WTC11 (cell line): Measurements from ENCODE around the gene FBXL7. TPM values are rescaled to one million over a fixed set of nuclear protein-coding genes. Genes with fewer than 3 reads are reported as not detected.
A peak's percentile ranks its signal among the peaks of the same experiment; 100 is the strongest.

Experiments used
- ATAC-seq: fragments of 200-7000 bp; cut with Tn5 transposase; 2 replicates; pipeline ENCODE4 v1.10.0; 2021; ENCODE audit warnings: mild to moderate bottlenecking, moderate library complexity
- CTCF ChIA-PET: fragments of 300-600 bp; sonication (Branson Sonifier 250); formaldehyde crosslinking; loops from one replicate; lab custom pipeline; 2021; ENCODE audit warnings: antibody characterized with exemption; lab: Charles Lee
- POLR2A ChIA-PET: fragments of 350-600 bp; sonication (Branson Sonifier 250); formaldehyde crosslinking; loops from one replicate; lab custom pipeline; 2021; ENCODE audit warnings: antibody characterized with exemption; lab: Charles Lee
- DNase-seq: peaks from one replicate; pipeline ENCODE4 v3.0.0; 2021; ENCODE audit warnings: low spot score
- H3K27ac Mint-ChIP-seq: 2 replicates; pipeline ENCODE4 v1.8.0; 2021; ENCODE audit warnings: mixed read lengths
- H3K27me3 Mint-ChIP-seq: 2 replicates; pipeline ENCODE4 v1.8.0; 2021; ENCODE audit warnings: low read depth, mild to moderate bottlenecking, moderate library complexity, mixed read lengths
- H3K36me3 Mint-ChIP-seq: 2 replicates; pipeline ENCODE4 v1.8.0; 2021; ENCODE audit warnings: mixed read lengths
- H3K4me1 Mint-ChIP-seq: 2 replicates; pipeline ENCODE4 v1.8.0; 2022; ENCODE audit warnings: mixed read lengths
- H3K4me3 Mint-ChIP-seq: 2 replicates; pipeline ENCODE4 v1.8.0; 2021; ENCODE audit warnings: mild to moderate bottlenecking, moderate library complexity, mixed read lengths
- H3K9me3 Mint-ChIP-seq: 2 replicates; pipeline ENCODE4 v1.8.0; 2021; ENCODE audit warnings: mixed read lengths
- ELF4 ChIP-seq: sonication (generic); formaldehyde crosslinking; IDR thresholded peaks from 2 replicates; pipeline ENCODE4 v1.8.1; 2022; ENCODE audit warnings: low read depth, mild to moderate bottlenecking, moderate library complexity, missing genetic modification reagents
- EMX1 ChIP-seq: fragments of 250-450 bp; sonication (Bioruptor Pico); IDR thresholded peaks from 2 replicates; pipeline ENCODE4 v1.8.0; 2021; ENCODE audit warnings: mild to moderate bottlenecking
- HMGA2 ChIP-seq: fragments of 250-450 bp; sonication (Bioruptor Pico); IDR thresholded peaks from 2 replicates; pipeline ENCODE4 v1.4.0; 2021; ENCODE audit warnings: mild to moderate bottlenecking, moderate library complexity
- PRDM15 ChIP-seq: sonication (generic); formaldehyde crosslinking; IDR thresholded peaks from 2 replicates; pipeline ENCODE4 v1.8.0; 2022; ENCODE audit warnings: missing genetic modification reagents
- RORB ChIP-seq: fragments of 250-450 bp; sonication (Bioruptor Pico); IDR thresholded peaks from 2 replicates; pipeline ENCODE4 v1.9.0; 2021; ENCODE audit warnings: mild to moderate bottlenecking
- SP1 ChIP-seq: sonication (generic); formaldehyde crosslinking; conservative IDR thresholded peaks from 2 replicates; pipeline ENCODE4 v1.8.1; 2022; ENCODE audit warnings: missing genetic modification reagents
- TCF7 ChIP-seq: sonication (generic); formaldehyde crosslinking; IDR thresholded peaks from 2 replicates; pipeline ENCODE4 v1.8.0; 2022; ENCODE audit warnings: mild to moderate bottlenecking, low read depth, missing genetic modification reagents, moderate library complexity
- TEAD4 ChIP-seq: sonication (generic); formaldehyde crosslinking; IDR thresholded peaks from 2 replicates; pipeline ENCODE4 v1.8.0; 2022; ENCODE audit warnings: mild to moderate bottlenecking, missing genetic modification reagents
- ZNF219 ChIP-seq: sonication (generic); formaldehyde crosslinking; IDR thresholded peaks from 2 replicates; pipeline ENCODE4 v1.8.0; 2023; ENCODE audit warnings: missing genetic modification reagents, mild to moderate bottlenecking, borderline replicate concordance
- ZNF263 ChIP-seq: sonication (generic); formaldehyde crosslinking; IDR thresholded peaks from 2 replicates; pipeline ENCODE4 v1.8.1; 2022; ENCODE audit warnings: low read depth, mild to moderate bottlenecking, moderate library complexity, missing genetic modification reagents
- ZNF281 ChIP-seq: sonication (generic); formaldehyde crosslinking; IDR thresholded peaks from 2 replicates; pipeline ENCODE4 v1.8.0; 2023; ENCODE audit warnings: mild to moderate bottlenecking, missing genetic modification reagents
- total RNA-seq: library from RNA; stranded (reverse); gene quantifications from 3 replicates; pipeline ENCODE4 v1.2.3, GENCODE V29; 2021
- TF ChIP-seq, protein P1 (sequence below): sonication (generic); formaldehyde crosslinking; IDR thresholded peaks from 2 replicates; pipeline ENCODE4 v1.8.1; 2023; ENCODE audit warnings: mild to moderate bottlenecking, missing genetic modification reagents, moderate library complexity
- TF ChIP-seq, protein P2 (sequence below): sonication (generic); formaldehyde crosslinking; IDR thresholded peaks from 2 replicates; pipeline ENCODE4 v1.8.1; 2023; ENCODE audit warnings: mild to moderate bottlenecking, missing genetic modification reagents
- TF ChIP-seq, protein P3 (sequence below): sonication (generic); formaldehyde crosslinking; IDR thresholded peaks from 2 replicates; pipeline ENCODE4 v1.8.1; 2022; ENCODE audit warnings: low read depth, missing genetic modification reagents, borderline replicate concordance
- TF ChIP-seq, protein P4 (sequence below): fragments of 250-450 bp; sonication (Bioruptor Pico); IDR thresholded peaks from 2 replicates; pipeline ENCODE4 v1.9.0; 2021; ENCODE audit warnings: moderate library complexity, mild to moderate bottlenecking, inconsistent platforms, borderline replicate concordance

The FBXL7 gene
- total RNA-seq, 1 experiment from 2014 or later: 13.8 TPM

DNA sequence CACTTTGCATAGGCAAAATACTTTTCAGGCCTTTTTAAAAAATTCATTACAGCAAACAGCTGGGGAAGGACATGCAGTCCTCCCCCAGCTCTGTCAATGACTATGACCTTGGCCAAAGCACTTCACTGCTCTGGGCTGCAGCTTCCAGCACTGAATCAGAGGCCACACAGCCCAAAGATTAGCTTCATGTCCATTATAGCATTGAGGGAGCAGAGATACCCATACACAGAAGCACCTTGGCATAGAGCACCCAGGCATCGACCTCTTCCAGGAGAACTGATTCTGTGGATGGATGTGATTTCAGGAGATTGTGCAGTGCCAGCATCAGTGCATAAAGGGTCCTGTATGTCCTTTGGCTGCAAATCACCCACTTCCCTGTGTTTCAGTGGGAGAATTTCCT lies 437.7 kb downstream of the FBXL7 start:
- Mint-ChIP-seq H3K9me3 (no peaks in the 10 kb centered on the region), H3K36me3 (peaks cover 3% of the 10 kb centered on the region; the same call in 1 of the 2 replicates), H3K4me3 (no peak overlapping the region), H3K27ac (0 out of 2 replicates have a peak overlapping the region, but pooled peaks have one; percentile 7), H3K27me3 (no peaks in the 10 kb centered on the region), H3K4me1 (peaks cover 31% of the 10 kb centered on the region)
- POLR2A ChIA-PET: no interaction called here
- CTCF ChIA-PET: no interaction called here
- DNase-seq (no peak), ATAC-seq (no peak)
- TF ChIP-seq, protein P1, sequence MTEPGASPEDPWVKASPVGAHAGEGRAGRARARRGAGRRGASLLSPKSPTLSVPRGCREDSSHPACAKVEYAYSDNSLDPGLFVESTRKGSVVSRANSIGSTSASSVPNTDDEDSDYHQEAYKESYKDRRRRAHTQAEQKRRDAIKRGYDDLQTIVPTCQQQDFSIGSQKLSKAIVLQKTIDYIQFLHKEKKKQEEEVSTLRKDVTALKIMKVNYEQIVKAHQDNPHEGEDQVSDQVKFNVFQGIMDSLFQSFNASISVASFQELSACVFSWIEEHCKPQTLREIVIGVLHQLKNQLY (CRISPR knock-in tag): no peak
- TF ChIP-seq, protein P2, sequence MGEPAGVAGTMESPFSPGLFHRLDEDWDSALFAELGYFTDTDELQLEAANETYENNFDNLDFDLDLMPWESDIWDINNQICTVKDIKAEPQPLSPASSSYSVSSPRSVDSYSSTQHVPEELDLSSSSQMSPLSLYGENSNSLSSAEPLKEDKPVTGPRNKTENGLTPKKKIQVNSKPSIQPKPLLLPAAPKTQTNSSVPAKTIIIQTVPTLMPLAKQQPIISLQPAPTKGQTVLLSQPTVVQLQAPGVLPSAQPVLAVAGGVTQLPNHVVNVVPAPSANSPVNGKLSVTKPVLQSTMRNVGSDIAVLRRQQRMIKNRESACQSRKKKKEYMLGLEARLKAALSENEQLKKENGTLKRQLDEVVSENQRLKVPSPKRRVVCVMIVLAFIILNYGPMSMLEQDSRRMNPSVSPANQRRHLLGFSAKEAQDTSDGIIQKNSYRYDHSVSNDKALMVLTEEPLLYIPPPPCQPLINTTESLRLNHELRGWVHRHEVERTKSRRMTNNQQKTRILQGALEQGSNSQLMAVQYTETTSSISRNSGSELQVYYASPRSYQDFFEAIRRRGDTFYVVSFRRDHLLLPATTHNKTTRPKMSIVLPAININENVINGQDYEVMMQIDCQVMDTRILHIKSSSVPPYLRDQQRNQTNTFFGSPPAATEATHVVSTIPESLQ (CRISPR knock-in tag): no peak
- TF ChIP-seq SP1 (CRISPR knock-in tag) (no peak), ZNF281 (no peak), PRDM15 (CRISPR knock-in tag) (no peak), HMGA2 (CRISPR knock-in tag) (no peak), TCF7 (CRISPR knock-in tag) (no peak), ZNF263 (no peak), RORB (CRISPR knock-in tag) (no peak), TEAD4 (CRISPR knock-in tag) (no peak), ZNF219 (no peak), ELF4 (CRISPR knock-in tag) (no peak), EMX1 (CRISPR knock-in tag) (no peak)
- TF ChIP-seq, protein P3, sequence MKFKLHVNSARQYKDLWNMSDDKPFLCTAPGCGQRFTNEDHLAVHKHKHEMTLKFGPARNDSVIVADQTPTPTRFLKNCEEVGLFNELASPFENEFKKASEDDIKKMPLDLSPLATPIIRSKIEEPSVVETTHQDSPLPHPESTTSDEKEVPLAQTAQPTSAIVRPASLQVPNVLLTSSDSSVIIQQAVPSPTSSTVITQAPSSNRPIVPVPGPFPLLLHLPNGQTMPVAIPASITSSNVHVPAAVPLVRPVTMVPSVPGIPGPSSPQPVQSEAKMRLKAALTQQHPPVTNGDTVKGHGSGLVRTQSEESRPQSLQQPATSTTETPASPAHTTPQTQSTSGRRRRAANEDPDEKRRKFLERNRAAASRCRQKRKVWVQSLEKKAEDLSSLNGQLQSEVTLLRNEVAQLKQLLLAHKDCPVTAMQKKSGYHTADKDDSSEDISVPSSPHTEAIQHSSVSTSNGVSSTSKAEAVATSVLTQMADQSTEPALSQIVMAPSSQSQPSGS (CRISPR knock-in tag): no peak
- TF ChIP-seq, protein P4, sequence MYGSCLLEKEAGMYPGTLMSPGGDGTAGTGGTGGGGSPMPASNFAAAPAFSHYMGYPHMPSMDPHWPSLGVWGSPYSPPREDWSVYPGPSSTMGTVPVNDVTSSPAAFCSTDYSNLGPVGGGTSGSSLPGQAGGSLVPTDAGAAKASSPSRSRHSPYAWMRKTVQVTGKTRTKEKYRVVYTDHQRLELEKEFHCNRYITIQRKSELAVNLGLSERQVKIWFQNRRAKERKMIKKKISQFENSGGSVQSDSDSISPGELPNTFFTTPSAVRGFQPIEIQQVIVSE (CRISPR knock-in tag): no peak
